CD14-positive monocyte (primary cell): ENCODE measurements around the gene TTC9B. TPM values are rescaled to one million over a fixed set of nuclear protein-coding genes. Genes with fewer than 3 reads are reported as not detected.

Experiments used
- DNase-seq, 3 donors: peaks; one replicate each; pipeline ENCODE4 v3.0.0-alpha.2; 2011 to 2022
- H2AFZ ChIP-seq: 2 replicates; pipeline ENCODE4 v1.6.0; 2012; ENCODE audit warnings: mild to moderate bottlenecking, low read depth, low read length, inconsistent platforms; ENCODE audit not compliant: insufficient read depth, poor library complexity, severe bottlenecking
- H3K27ac ChIP-seq, 2 donors: 1 replicate in 1 of 2; 2 replicates in 1 of 2; pipeline ENCODE4 v1.5.1; 2012 to 2013; ENCODE audit warnings: low read length in 2 of 2, control low read depth in 1 of 2, inconsistent platforms in 1 of 2, low read depth in 1 of 2, mild to moderate bottlenecking in 1 of 2
- H3K27me3 ChIP-seq, 2 donors: one replicate each; pipeline versions ENCODE4 v1.6.0 to v1.6.1; 2011 to 2013; ENCODE audit warnings: low read length in 2 of 2; ENCODE audit not compliant: control insufficient read depth in 2 of 2, insufficient read depth in 2 of 2
- H3K36me3 ChIP-seq, 2 donors: replicated peaks in 1 of 2; 1 replicate in 1 of 2; 2 replicates in 1 of 2; pipeline versions ENCODE4 v1.5.1 to v1.6.1; 2012 to 2013; ENCODE audit warnings: low read length in 2 of 2, control low read depth in 1 of 2, inconsistent platforms in 1 of 2, mild to moderate bottlenecking in 1 of 2; ENCODE audit not compliant: insufficient read depth in 2 of 2, control insufficient read depth in 1 of 2
- H3K4me1 ChIP-seq, 2 donors: 1 replicate in 1 of 2; 2 replicates in 1 of 2; pipeline versions ENCODE4 v1.5.1 to v1.6.1; 2012 to 2013; ENCODE audit warnings: low read length in 2 of 2, control low read depth in 1 of 2, inconsistent platforms in 1 of 2, mild to moderate bottlenecking in 1 of 2, moderate library complexity in 1 of 2; ENCODE audit not compliant: insufficient read depth in 2 of 2, control insufficient read depth in 1 of 2
- H3K4me2 ChIP-seq: replicated peaks from 2 replicates; pipeline ENCODE3; 2012; ENCODE audit warnings: low read length, moderate library complexity, mild to moderate bottlenecking; ENCODE audit not compliant: poor library complexity, severe bottlenecking; ENCODE audit errors: extremely low read depth
- H3K4me3 ChIP-seq, 3 experiments: fragments of 200-600 bp in 1 of 3; sonication (generic) in 1 of 3; replicated peaks in 1 of 3; 1 replicate in 2 of 3; 2 replicates in 1 of 3; pipeline ENCODE4 v1.5.1; 2011 to 2013; ENCODE audit warnings: low read length in 3 of 3, mild to moderate bottlenecking in 3 of 3, control low read depth in 2 of 3, low read depth in 2 of 3, inconsistent platforms in 1 of 3, moderate library complexity in 1 of 3
- H3K79me2 ChIP-seq: 2 replicates; pipeline ENCODE4 v1.6.0; 2012; ENCODE audit warnings: mild to moderate bottlenecking, control low read depth, inconsistent platforms, low read length, moderate library complexity; ENCODE audit not compliant: insufficient read depth
- H3K9ac ChIP-seq: 2 replicates; pipeline ENCODE4 v1.6.0; 2017; ENCODE audit warnings: low read length, mild to moderate bottlenecking; ENCODE audit not compliant: insufficient read depth, poor library complexity, severe bottlenecking
- H3K9me3 ChIP-seq, 2 donors: replicated peaks in 1 of 2; 1 replicate in 1 of 2; 2 replicates in 1 of 2; pipeline versions ENCODE4 v1.5.1 to v1.6.1; 2012 to 2013; ENCODE audit warnings: low read length in 2 of 2, control low read depth in 1 of 2; ENCODE audit not compliant: control insufficient read depth in 1 of 2, insufficient read depth in 1 of 2
- H4K20me1 ChIP-seq: 2 replicates; pipeline ENCODE4 v1.6.0; 2012; ENCODE audit warnings: mild to moderate bottlenecking, low read length, control low read depth, moderate library complexity; ENCODE audit not compliant: insufficient read depth
- H3K27ac Mint-ChIP-seq, 7 donors: one replicate each; pipeline ENCODE4 v1.8.0; 2020; ENCODE audit warnings: mild to moderate bottlenecking in 7 of 7, mixed read lengths in 7 of 7, moderate library complexity in 6 of 7, inconsistent platforms in 2 of 7
- H3K27me3 Mint-ChIP-seq, 3 donors: one replicate each; pipeline ENCODE4 v1.8.0; 2021 to 2022; ENCODE audit warnings: low read depth in 3 of 3, mild to moderate bottlenecking in 3 of 3, mixed read lengths in 3 of 3, moderate library complexity in 3 of 3, inconsistent platforms in 1 of 3
- H3K36me3 Mint-ChIP-seq, 2 donors: one replicate each; pipeline ENCODE4 v1.8.0; 2020; ENCODE audit warnings: mixed read lengths in 2 of 2, inconsistent platforms in 1 of 2, mild to moderate bottlenecking in 1 of 2
- H3K4me1 Mint-ChIP-seq: one replicate; pipeline ENCODE4 v1.8.0; 2020; ENCODE audit warnings: mild to moderate bottlenecking, mixed read lengths
- H3K4me3 Mint-ChIP-seq, 2 donors: one replicate each; pipeline ENCODE4 v1.8.0; 2020; ENCODE audit warnings: mild to moderate bottlenecking in 2 of 2, mixed read lengths in 2 of 2, moderate library complexity in 1 of 2
- H3K9me3 Mint-ChIP-seq, 7 donors: one replicate each; pipeline ENCODE4 v1.8.0; 2020 to 2022; ENCODE audit warnings: mixed read lengths in 7 of 7, mild to moderate bottlenecking in 6 of 7, moderate library complexity in 6 of 7, inconsistent platforms in 2 of 7
- WGBS: methylation state at CpG from one replicate; pipeline ENCODE4 v1.1.5; 2013; ENCODE audit warnings: missing lambda C conversion rate; ENCODE audit not compliant: insufficient coverage; 5-methylcytosine and 5-hydroxymethylcytosine counted together
- intact Hi-C, 2 donors: fragments of 100-400 bp; cut with micrococcal nuclease; formaldehyde crosslinking; loops; one replicate each; pipeline versions ENCODE4 v1.15.0 to v1.15.1; 2023
- polyA plus RNA-seq, 3 donors: library from polyadenylated mRNA; depleted of rRNA in 1 of 3; unstranded in 2 of 3; stranded (reverse) in 1 of 3; fragments of 300-500 nt in 2 of 3; fragments of >200 nt in 1 of 3; fragmentation: Illumina TruSeq in 2 of 3; gene quantifications; 1 replicate in 2 of 3; 2 replicates in 1 of 3; pipeline ENCODE4 v1.2.3, GENCODE V29; 2012 to 2021
- TF ChIP-seq, protein P1 (sequence below): fragments of 200-600 bp; IDR thresholded peaks from one replicate; pipeline ENCODE4 v1.8.0; 2022; ENCODE audit warnings: antibody characterized with exemption, mild to moderate bottlenecking

TTC9B gene
- polyA plus RNA-seq, 3 donors: not detected

DNA sequence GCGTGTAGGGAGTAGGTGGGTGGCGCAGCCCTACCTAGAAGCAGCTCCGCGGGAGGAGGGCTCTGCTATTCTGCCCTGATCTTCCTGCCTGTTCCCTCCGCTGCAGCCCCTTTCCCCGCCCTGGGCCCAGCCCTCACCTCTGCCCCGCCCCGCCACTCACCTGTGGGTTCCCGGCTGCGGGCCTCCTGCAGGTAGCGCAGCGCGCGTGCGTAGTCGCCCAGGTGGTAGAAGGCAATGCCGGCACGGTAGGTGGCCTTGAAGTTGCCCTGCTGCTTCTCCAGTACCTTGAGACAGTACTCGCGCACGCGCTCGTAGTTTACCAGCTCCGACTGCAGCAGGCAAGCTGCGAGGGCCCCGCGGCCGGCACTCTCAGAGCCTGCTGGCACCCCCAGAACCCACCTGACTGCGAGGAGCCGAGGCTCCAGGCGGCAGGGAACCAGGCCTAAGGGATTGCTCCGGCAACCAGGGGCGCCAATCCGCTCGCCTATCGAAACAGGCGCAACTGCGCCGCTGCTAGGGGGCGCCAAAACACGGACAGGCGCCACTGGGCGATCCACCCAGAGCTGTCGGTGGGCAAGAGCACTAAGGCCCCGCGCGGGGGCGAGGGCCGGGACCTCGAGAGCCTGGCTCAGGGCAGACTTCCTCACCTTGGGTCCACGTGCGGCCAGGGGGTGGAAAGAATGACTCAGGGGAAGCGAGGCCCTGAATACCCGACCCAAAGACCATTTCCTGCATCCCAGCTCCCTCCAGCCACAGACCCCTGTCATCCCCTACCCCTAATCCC is 965 bp downstream of the TTC9B start:
- Histone ChIP-seq H3K9ac (no peak overlapping the region), H3K27ac (no peak overlapping the region), H3K4me2 (no peak overlapping the region), H3K36me3 (peaks cover 0 to 1% of the 10 kb centered on the region in 2 donors), H3K9me3 (peaks cover 4 to 6% of the 10 kb centered on the region in 2 donors), H3K79me2 (no peaks in the 10 kb centered on the region), H3K4me1 (no peaks in the 10 kb centered on the region), H3K4me3 (no peak overlapping the region), H3K27me3 (peaks cover 33 to 47% of the 10 kb centered on the region in 2 donors), H4K20me1 (no peaks in the 10 kb centered on the region), H2AFZ (no peak overlapping the region)
- Mint-ChIP-seq H3K4me1 (peaks cover 4% of the 10 kb centered on the region), H3K27ac (no peak overlapping the region), H3K36me3 (peaks cover 3 to 5% of the 10 kb centered on the region in 2 donors), H3K27me3 (peaks cover 56 to 66% (median 62%) of the 10 kb centered on the region in 3 donors), H3K4me3 (peak overlapping the region in 1 of 2 donors; percentile 83), H3K9me3 (peaks cover 4 to 18% (median 9%) of the 10 kb centered on the region in 7 donors)
- 15% methylated on average over 52 of the region's 54 CpGs for WGBS
- DNase-seq: no peak
- TF ChIP-seq, protein P1, sequence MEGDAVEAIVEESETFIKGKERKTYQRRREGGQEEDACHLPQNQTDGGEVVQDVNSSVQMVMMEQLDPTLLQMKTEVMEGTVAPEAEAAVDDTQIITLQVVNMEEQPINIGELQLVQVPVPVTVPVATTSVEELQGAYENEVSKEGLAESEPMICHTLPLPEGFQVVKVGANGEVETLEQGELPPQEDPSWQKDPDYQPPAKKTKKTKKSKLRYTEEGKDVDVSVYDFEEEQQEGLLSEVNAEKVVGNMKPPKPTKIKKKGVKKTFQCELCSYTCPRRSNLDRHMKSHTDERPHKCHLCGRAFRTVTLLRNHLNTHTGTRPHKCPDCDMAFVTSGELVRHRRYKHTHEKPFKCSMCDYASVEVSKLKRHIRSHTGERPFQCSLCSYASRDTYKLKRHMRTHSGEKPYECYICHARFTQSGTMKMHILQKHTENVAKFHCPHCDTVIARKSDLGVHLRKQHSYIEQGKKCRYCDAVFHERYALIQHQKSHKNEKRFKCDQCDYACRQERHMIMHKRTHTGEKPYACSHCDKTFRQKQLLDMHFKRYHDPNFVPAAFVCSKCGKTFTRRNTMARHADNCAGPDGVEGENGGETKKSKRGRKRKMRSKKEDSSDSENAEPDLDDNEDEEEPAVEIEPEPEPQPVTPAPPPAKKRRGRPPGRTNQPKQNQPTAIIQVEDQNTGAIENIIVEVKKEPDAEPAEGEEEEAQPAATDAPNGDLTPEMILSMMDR: peak; percentile 27
- intact Hi-C loops: no loop called here

DNA sequence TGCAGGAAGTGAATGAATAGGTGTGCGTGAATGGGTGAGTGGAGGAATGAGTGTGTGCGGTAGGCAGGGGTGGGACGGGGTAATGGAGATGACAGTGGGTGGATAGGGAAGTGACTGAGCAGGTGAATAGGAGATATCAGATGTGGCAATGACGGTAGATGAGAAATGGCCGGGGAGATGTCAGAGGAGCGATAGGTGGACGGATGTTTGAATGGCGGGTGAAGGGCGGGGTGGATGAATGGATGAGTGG is 1.5 kb downstream of the TTC9B start:
- intact Hi-C loops: no loop called here

More for the DNA sequence above, 1.5 kb downstream of the TTC9B start:
- H3K4me2 ChIP-seq: no peak overlapping the region
- H3K27ac ChIP-seq: no peak overlapping the region
- Mint-ChIP-seq H3K36me3 (peaks cover 0 to 2% of the 10 kb centered on the region in 2 donors), H3K4me3 (peak overlapping the region in 1 of 2 donors; percentile 83), H3K27me3 (peaks cover 53 to 60% (median 58%) of the 10 kb centered on the region in 3 donors), H3K4me1 (peaks cover 4% of the 10 kb centered on the region), H3K27ac (no peak overlapping the region), H3K9me3 (peaks cover 0 to 17% (median 5%) of the 10 kb centered on the region in 7 donors)
- H3K4me1 ChIP-seq: no peaks in the 10 kb centered on the region
- no peak overlapping the region for H2AFZ ChIP-seq
- H4K20me1 ChIP-seq: no peaks in the 10 kb centered on the region
- TF ChIP-seq, protein P1: no peak
- no peaks in the 10 kb centered on the region for H3K79me2 ChIP-seq
- peaks cover 0 to 5% of the 10 kb centered on the region in 2 donors for H3K36me3 ChIP-seq
- H3K4me3 ChIP-seq: no peak overlapping the region
- 48% methylated on average over 8 of the region's 9 CpGs for WGBS
- DNase-seq: no peak
- no peak overlapping the region for H3K9ac ChIP-seq
- H3K9me3 ChIP-seq: peaks cover 0 to 5% of the 10 kb centered on the region in 2 donors
- peaks cover 33 to 47% of the 10 kb centered on the region in 2 donors for H3K27me3 ChIP-seq
